Retinal pigment epithelial cell (primary cell): ENCODE results near the gene EPB41L3.
"Not testable (repeated sequence)": the region's sequence is repeated elsewhere in the genome, so short reads cannot be mapped to it uniquely, and the experiment has no call there.

Source experiments
- DNase-seq: peaks from one replicate; pipeline ENCODE4 v3.0.0-alpha.2; 2010; ENCODE audit warnings: low read depth
- H3K4me3 ChIP-seq: 2 replicates; pipeline ENCODE4 v1.5.1; 2011; ENCODE audit warnings: mild to moderate bottlenecking, low read length, control low read depth, moderate library complexity
- CTCF ChIP-seq: conservative IDR thresholded peaks from 2 replicates; pipeline ENCODE4 v1.5.1; 2011; ENCODE audit warnings: low read depth, low read length, control low read depth, inconsistent platforms

EPB41L3 gene

DNA sequence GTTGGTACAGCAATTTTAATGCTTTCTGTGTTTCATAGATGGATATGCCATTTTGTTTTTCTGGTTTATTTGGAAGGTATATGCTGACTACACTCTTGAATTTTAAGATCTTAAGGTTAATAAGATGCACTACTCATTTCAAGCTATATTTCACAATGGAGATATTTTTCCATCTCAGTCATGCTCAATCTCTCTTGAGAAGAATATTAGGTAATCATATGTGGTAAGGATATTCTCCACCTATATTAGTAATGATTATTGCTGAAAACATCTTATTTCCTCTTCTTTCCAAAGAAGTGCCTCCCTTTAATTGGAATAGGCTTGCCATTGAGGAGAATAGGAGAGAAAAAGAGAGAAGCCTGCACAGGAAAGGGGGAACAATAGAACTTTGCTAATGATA is 40.1 kb downstream of the EPB41L3 start:
- TF ChIP-seq CTCF = no peak
- no peak overlapping the region for H3K4me3 ChIP-seq
- no peak for DNase-seq

DNA sequence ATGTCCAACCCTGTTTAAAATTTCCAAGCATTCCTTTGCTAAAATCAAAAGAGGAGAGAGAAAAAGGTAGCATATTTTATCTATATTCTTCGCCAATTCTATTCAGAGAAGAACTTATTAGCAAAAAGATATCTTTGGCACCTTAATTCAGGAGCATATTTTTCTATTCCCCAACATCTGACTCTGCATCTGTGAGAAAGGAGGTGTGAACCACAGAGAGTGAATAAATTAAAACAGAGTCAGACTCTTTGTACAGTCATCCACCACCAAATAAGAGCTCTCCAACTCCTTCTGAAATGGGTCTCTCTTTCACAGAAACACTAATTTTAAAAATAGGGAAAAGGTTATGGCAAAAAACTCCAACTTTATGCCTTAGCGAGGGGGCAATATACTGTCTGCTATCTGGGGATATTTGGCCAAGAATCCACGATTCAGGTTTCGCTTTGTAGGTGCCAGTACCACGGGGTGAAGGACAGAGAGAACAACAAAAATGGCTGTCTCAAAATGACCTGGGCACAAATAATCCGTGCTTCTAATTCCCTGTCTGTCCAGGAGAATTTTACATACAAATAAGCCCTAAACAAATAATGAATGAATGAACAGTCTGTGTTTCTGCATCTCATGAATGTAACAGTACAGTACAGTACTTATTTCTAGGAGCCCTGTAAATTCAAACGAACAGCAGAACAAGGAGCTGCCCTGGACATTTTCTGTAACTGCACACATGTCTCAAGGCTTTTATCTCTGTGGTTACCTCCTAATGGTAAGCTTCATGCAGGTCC is 43.4 kb downstream of the EPB41L3 start:
- no peak for TF ChIP-seq CTCF
- DNase-seq = no peak
- H3K4me3 ChIP-seq = no peak overlapping the region

GRCh38 chr18:5498452-5498851 is 45.3 kb downstream of the EPB41L3 start:
- no peak for TF ChIP-seq CTCF
- DNase-seq = no peak
- no peak overlapping the region for H3K4me3 ChIP-seq

DNA sequence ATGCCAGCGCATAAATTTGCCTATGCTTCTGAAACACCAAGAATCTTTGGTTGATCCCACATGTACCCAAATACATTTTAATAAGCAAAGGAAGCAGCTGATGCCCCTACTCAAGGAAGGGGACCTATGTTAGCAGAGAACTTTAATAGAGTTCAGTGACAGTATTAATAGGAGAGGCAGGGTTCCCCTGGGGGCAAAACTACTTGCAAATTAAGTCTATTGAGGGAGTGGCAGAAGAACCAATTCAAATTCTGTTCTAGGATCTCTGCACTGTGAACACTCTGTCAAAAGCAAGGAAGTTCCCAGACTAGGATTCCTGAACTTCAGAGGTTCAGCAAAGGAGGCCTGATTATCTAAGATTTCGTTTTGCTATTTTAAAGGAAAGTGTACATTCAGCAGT is 47.5 kb downstream of the EPB41L3 start:
- TF ChIP-seq CTCF = no peak
- no peak overlapping the region for H3K4me3 ChIP-seq
- no peak for DNase-seq

GRCh38 chr18:5490753-5491480 is 52.9 kb downstream of the EPB41L3 start:
- TF ChIP-seq CTCF = no peak
- no peak for DNase-seq
- no peak overlapping the region for H3K4me3 ChIP-seq

GRCh38 chr18:5488844-5489243 is 55.0 kb downstream of the EPB41L3 start:
- DNase-seq = no peak
- TF ChIP-seq CTCF = peak; percentile 18
- peak overlapping the region; percentile 7 for H3K4me3 ChIP-seq

GRCh38 chr18:5488044-5488443 is 55.8 kb downstream of the EPB41L3 start:
- DNase-seq, H3K4me3 ChIP-seq: not testable (repeated sequence)
